ENCODE data around the gene ZCCHC14.
"Not testable (repeated sequence)": the region's sequence is repeated elsewhere in the genome, so short reads cannot be mapped to it uniquely, and the experiment has no call there.

The ZCCHC14 gene

DNA sequence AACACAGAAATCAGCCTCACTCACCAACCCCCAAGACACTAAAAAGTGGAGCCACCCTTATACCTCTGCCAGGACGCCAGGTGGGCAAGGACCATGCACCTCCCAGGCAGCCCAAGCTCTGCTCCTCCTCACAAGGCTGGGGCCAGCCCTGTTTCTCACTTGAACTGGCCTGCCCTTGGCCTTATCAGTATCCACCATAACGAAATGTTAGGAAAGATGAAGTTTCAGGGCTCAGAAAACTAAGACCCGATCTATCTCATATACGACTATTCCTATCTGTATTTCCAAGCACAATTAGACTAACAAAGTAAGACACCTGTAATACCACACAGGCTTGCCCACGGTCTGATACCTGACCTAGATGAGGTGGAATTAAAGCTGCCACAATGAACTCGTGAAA lies 116.2 kb downstream of the ZCCHC14 start:
- no peak for DNase-seq

- no peak for DNase-seq
Measured at GRCh38 chr16:87375426-87376135, 117.2 kb downstream of the ZCCHC14 start.

GRCh38 chr16:87374313-87374712 lies 118.5 kb downstream of the ZCCHC14 start:
- DNase-seq: no peak

DNA sequence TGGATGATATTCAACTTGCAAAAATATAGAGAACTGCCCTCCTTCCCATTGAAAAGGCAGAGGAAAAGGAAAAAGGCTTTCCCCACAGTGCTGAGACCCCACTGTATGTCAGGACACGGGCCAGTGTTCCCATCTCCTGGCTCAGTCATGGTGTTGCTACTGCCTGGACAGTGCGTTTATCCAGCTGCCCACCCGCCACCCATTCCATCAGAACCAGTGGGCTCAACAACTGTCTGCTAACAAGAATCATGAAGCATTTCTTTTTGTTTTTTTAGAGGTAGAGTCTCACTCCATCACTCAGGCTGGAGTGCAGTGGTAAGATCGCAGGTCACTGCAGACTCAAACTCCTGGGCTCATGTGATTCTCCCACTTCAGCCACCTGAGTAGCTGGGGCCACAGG lies 120.5 kb downstream of the ZCCHC14 start:
- DNase-seq: no peak

DNA sequence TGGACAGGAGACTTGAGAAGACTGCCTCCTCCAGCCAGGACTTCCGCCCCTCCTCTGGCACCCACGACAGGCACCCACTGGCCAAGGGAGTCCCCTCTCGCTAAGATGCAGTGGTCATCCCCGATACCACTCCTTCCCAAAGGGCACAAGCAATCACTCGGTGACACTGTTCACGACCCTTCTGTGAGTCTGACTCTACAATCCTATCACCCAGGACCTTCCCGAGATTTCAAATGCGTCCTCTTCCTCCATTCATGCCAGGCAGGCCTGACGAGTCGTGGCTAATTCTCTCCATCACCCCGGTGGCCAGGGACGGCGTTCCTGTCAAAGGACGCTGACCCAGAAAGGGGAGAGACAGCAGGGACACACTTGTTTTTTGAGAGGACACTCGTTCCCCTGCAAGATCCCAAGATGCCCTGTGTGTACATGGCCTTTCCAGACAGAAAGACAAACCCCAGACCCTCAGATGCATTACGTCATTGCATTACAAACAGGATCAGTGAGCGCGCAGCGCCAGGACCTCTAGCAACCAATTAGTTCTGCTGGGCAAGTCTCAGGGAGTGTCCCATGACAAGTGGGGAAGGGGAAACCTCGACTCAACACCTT lies 121.5 kb downstream of the ZCCHC14 start:
- DNase-seq: no peak

- DNase-seq: no peak
Measured at GRCh38 chr16:87369796-87370719, 122.8 kb downstream of the ZCCHC14 start.

- no peak for DNase-seq
Measured at GRCh38 chr16:87369117-87369765, 123.6 kb downstream of the ZCCHC14 start.

- no peak for DNase-seq
Measured at GRCh38 chr16:87368029-87368770, 124.6 kb downstream of the ZCCHC14 start.

GRCh38 chr16:87367529-87367928 lies 125.3 kb downstream of the ZCCHC14 start:
- no peak for DNase-seq

DNA sequence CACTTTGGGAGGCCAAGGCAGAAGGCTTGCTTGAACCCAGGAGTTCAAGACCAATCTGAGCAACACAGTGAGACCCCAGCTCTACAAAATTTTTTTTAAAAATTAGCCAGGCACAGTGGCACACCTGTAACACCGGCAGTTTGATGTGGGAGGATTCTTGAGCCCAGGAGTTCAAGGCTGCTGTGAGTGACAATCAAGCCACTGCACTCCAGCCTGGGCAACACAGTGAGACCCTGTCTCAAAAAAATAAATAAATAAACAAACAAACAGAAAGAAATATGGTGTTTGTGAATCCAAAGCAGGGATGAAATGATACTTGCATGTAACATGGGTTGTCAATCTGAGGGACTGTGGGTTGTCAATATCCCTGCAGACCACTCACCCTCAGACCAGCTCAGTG lies 125.9 kb downstream of the ZCCHC14 start:
- no peak for DNase-seq

GRCh38 chr16:87366288-87366687 lies 126.5 kb downstream of the ZCCHC14 start:
- DNase-seq: no peak

- no peak for DNase-seq
Measured at GRCh38 chr16:87365021-87365713, 127.7 kb downstream of the ZCCHC14 start.

DNA sequence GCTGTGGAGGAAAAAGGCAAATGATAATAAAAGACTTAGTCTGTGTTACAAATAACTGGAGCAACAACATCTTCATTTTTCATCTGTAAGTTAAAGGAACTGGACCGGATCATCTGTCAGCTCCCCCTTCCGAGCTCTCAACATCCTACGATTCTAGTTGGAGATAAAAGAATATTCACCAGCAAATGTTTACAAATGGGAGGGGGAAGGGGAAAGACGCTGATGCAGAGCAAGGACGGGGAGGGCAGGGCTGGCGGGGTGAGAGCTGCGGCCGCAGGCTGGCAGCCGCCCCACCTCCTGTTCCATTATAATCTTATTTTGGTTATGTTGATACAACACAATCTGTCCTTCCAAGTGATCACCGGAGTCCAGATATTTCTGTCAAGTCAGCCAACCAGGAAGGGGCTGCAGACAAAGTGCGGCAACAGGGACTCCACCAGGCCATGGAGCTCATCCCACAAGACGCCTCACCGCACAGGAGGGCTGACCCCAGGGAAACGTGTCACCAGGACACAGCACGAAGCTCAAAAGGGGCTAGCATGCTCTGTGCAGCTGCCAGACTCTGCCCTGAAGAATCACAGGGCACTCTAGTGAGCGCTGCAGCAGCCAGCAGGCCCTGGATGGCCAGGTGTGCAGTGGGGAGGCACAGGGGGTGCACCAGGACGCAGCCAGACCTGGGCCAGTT lies 128.9 kb downstream of the ZCCHC14 start:
- no peak for DNase-seq

- not testable (repeated sequence) for DNase-seq
Measured at GRCh38 chr16:87362828-87363559, 129.8 kb downstream of the ZCCHC14 start.

GRCh38 chr16:87361916-87362619 lies 130.8 kb downstream of the ZCCHC14 start:
- DNase-seq: no peak

DNA sequence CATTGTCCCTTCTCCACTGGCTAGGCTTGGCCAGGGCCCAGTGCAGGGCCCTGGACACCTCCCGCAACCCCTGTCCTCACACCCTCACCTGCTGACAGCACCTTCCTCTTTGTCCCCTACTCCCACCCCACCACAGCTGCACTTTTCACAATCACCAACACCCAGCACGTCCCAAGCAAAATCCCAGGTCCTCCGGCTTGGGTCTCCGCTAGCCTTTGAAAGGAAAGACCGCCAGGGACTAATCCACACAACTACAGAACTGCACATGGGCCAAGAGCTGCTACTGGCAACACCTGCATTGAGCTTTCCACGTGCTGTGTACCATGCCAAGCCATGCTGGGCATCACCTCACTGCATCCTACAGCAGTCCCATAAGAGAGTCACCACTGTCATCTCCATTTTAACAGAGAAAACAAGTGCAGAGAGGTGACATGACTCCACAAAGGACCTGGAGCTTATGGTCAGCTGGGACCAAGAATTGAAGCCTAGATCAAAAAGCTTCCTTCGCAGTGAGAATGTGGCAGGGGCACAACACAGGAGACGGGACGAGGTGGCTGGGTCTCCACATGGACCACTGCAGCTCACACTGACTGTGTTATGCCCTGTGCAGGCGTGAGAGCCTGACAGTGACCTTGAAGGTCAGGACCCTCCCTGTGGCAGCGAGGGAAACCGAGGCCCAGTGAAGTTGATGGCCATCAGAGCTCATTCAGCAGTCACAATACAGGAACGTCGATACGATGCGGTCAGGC lies 131.8 kb downstream of the ZCCHC14 start:
- DNase-seq: no peak

DNA sequence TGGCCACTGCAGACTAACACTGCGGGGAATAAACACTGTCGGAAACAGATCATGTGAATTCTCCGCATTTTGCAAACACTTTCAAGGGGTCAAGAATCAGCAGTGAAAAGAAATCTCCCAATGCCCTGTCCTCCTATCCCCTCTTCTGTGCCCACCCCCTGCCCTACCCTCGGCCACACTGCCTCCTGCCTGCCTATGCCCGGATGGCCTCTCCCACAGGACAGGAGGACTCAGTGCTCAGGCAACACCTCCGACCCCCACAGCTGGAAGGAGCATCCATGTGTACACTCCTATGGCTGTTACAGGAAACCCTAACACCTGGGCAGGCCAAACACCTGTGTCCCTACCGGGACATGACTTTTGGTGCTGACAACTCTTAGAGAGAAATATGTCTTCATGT lies 133.7 kb downstream of the ZCCHC14 start:
- no peak for DNase-seq

- DNase-seq: no peak
Measured at GRCh38 chr16:87358696-87359095, 134.1 kb downstream of the ZCCHC14 start.

DNA sequence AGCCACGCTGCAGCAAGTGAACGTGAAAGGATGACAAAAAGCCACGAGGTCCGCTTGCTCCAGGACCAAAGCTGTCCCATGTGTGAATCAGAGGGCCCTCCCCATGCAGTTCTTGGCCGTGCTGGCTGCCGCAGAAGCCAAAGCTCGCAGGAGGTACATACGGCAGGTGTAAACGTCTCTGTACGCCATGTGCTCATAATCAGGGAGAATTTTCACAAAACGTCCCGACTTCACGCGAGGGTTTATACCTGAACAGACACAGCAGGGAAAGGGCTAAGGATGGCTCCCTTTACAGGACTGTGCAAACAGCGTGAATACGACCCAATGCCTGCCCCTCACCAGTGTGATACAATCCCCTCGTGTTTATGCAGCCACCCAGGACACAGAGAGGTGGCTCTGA lies 134.6 kb downstream of the ZCCHC14 start:
- DNase-seq: no peak
